GM19397 (cell line): Measurements from ENCODE around the gene ABCA2.
"Not testable (repeated sequence)": the region's sequence is repeated elsewhere in the genome, so short reads cannot be mapped to it uniquely, and the experiment has no call there.

Source experiments
- ATAC-seq: cut with Tn5 transposase; IDR thresholded peaks from one replicate; pipeline ENCODE4 v1.9.1; 2021; ENCODE audit warnings: mild to moderate bottlenecking, moderate library complexity; ENCODE audit not compliant: unreplicated experiment

ABCA2 gene

DNA sequence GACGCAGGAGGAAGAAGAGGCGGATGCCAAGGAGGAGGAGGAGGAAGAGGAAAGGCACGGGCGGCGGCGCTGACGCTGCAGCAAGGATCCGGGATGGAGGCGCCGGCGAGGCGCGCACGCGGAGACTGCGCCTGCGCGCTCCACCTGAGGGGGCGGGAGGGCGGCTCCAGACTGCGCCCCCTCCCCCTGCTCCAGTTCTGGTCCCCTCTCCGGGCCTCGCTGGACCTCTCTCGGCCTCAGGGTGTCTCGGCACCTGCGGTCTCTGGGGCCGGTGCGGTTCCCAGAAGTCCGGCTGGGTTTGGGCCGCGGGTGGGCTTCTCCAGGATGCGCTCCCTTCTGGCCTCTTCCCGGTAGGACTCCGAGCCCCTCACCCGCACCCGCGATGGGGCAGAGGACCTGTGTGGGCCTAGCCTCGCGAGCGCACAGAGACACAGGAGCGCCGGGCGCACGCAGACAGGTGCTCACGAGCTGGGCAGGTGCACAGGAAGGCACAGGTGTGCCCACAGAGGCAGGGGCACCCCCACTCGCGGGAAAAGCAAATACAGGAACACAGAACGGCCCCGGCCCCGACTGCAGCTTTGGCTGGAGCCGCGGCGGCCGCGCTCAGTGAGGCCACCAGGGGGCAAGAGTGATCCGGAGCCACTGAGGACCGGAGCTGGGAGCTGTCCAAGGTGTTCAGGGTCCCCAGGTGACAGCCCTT is 18.2 kb upstream of the ABCA2 start, which contains the start of gene NPDC1:
TSS of gene NPDC1 (minus strand) at position 90 of the 700 bp plus-strand sequence. CDS start 188 bp downstream, outside the sequence.
- ATAC-seq: no peak

DNA sequence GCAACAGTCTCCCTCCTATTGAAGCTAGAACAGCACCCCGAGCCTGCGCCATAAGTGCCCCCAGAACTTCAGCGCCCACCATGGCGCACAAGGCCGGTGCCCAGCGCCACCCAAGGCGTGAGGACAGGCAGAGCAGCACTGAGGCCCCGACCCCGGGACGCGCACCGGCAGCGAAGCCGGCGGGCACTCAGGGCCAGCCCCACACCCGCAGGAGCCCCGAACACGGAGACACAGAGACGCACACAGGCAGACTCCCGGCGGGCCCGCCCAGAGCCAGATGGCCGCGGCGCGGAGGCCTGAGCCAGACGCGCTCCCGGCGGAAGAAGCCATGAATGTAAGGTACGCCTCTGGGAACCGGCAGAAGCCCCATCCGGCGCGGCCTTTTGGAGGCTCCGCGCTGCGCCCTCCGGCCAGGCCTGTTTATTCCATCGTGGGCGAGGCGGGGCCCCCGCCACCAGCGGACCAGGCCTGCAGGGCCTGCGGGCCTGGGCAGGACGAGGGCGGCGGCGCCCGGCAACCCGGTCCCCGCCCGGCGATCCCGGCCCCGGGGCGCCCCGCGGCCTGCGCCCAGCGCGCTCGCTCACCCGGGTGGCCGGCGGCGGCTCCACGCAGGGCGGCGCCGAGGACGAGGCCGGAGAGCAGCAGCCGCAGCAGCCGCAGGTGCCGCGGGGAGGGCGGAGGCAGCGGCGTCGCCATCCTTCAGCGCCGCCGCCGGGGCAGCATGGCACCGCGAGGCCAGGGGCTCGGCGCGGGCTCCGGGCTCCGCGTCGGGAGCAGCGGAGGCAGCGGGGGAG is 17.5 kb upstream of the ABCA2 start:
- ATAC-seq: no peak

DNA sequence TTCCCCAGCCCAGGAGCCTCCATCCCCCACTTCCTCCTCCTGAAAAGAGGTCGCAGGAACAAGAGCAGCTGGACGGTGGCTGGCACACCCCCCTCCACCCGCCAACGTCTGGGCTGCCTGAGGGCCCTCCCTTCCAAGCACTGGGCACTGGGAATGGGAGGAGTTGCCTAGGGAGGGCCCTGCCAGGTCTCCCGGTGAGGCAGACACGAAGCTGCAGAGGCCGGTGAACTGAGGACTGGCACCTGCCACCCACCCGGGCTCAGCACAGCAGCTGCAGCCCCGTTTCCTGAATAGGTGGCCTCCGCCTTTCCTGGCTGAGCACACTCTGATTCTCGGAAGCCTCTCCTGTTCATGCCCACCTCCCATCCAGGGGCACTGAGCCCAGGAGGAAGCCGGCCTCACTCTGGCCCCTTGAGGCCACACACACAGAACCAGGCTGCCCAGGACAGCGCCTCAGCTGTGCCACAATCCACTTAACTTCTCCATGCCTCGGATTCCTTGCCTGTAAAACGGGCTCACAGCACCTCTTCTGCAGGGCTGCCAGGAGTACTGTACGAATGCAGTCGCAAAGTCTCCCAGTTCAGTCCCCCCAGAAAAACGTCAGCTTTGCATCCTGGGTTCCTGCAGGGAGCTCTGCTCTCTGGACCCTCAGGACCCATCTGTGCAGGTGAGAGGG is 16.6 kb upstream of the ABCA2 start:
- no peak for ATAC-seq

DNA sequence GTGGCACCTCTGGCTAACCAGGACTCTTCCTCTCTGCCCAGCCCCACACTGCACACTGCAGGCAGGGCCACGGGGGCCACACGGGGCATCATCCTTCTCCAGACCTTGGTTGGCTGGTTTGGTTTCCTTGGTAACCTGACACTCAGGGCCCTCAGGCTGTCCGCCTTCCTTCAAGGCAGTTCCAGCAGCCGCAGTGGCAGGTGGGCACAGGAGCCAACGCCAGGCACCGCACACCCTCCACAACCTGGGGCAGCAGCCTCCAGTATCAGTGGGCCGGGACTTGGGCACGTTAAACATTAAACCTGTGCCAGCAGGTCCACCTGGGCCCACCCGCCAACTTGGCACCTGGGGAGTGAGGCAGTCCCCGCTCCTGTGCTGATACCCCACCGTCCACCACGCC is 16.0 kb upstream of the ABCA2 start:
- no peak for ATAC-seq

DNA sequence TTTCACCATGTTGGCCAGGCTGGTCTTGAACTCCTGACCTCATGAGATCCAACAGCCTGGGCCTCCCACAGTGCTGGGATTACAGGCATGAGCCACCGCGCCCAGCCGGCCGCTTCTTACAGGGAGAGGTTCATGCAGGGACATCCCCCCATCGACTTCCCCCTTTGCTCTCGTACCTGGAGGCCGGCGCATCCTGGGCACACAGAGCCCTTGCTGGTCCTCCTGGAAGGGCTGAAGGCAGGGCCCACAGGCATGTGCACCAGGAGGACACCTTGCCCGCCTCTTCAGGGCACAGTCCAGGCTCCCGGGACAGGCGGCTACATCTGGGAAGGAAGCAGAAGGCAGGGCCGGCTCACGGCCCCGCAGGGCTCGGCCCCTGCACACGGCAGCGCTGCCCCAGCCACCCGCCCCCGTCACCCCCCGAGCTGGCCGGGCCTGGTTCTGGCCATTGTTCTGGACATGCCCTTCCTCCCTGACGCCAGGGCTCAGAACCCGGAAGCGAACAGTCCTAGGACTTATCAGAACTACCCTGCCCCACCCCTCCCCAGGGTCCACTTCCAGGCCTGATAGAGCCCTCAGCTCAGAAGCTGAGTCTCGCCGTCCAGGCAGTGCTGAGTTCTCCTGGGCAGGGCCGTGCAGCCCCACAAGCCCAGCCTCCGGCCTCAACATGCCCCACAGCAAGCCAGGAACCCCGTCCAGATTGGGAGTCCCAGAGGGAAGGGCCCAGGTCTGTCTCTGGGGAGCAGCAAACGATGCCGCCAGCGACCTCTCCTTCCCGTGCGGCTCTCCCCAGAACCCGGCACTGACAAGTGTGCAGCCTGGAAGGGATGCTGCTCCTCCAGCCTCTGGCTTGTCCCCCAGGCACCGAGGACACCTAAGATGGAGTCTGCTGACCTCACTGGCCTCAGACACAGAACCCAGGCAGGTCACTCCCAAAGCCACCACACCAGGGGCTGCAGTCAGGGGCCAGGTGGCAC is 15.0 kb upstream of the ABCA2 start:
- ATAC-seq: no peak

DNA sequence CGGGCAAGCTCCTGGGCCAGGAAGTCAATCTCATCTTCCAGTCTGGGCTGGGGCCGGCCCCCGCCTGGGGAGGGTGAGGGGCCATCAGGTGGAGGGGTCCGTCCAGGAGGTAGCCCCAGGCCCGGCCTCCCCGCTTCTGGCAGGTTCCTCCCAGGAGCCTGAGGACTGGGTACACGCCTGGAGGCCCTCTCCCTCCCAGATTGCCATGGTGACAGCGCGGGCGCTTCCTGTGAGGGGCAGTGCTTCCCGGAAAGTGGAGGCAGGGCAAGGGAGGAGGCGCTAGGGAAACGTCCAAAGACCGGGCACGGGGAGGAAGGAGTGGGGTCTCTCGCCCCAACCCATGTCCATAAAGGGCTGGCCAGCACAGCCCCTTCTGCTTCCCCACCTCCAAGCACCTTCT is 13.1 kb upstream of the ABCA2 start:
- ATAC-seq: no peak

DNA sequence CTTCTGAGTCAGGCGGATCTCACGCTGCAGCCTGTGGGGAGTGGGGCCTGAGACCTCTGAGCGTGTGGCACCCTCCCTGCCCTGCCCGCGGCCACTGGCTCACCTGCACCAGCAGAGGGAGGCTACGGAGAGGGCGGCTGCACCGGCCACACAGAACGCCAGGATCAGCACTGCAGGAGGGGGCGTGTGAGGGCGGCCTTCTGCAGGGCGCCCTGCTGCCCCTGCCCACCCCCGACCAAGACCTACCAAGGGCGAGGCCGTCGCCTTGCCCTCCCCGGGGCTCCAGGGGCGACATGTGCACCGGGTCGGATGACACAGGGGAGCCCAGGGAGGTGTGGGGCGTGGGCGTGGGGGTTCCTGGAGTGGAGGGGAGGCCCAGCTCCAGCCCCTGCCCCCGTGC is 12.5 kb upstream of the ABCA2 start:
- no peak for ATAC-seq

DNA sequence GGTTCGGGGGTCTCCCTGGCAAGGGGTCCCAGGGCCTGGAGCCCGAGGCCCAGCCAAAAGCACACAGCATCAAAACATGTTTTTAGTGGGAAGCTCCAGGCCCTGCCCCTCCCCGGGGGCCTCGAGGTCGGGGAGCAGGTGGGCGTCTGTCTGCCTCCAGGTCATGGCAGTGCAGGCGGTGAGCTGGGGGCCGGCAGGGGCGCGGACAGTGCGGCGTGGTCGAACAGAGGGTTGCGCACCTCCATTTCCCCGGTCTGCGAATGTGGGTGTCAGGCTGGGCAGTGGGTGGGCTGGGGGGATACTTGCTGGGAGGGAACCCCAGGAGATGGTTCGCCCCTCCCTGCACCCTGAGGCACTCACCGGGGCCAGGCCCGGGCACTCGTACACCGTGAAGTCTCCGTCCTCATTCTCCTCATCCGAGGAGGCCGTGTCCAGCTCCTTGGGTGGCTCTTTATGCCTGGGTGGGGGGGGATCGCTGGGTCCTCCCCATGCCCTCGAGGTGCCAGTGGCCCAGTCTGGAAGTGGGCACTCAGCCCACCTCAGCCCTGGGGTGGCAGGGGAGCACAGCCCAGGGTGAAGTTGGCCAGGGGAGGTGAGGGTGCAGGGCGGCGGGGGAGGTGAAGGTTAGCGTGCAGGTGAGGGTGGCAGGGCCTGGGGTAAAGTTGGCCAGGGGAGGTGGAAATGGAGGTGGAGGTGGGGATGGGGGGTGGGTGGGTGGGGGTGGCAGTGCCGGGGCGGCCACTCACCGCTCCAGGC is 11.8 kb upstream of the ABCA2 start:
- ATAC-seq: no peak

DNA sequence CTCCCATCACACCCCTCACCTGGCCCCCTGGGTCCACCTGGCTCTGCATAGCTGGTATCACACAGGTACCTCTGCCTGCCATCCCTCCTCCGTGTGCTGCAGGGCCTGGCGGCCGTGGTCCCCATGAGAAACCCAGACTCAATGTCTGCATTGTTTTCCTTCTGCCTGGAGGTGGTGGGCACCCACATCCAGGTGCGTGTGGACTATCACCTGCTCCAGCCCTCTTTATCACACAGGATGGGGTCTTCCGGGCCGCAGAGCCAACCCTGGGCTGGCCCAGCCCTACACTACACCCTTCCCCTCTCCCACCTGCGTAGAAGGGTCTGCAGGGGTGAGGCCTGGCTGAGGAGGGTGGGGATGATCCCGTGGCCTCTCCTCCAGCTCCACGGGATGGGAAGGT is 10.9 kb upstream of the ABCA2 start:
- ATAC-seq: no peak

DNA sequence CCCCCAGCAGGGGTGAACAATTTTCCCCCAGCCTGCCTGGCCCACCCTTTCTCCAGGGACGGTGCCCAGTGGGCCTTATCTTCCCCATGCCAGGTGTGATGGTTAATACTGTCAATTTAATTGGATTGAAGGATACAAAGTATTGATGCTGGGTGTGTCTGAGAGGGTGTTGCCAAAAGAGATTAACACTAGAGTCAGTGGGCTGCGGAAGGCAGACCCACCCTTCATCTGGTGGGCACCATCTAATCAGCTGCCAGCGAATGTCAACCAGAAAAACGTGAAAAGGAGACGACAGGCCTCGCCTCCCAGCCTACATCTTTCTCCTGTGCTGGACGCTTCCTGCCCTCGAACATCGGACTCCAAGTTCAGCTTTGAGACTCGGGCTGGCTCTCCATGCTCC is 9.4 kb upstream of the ABCA2 start:
- no peak for ATAC-seq

DNA sequence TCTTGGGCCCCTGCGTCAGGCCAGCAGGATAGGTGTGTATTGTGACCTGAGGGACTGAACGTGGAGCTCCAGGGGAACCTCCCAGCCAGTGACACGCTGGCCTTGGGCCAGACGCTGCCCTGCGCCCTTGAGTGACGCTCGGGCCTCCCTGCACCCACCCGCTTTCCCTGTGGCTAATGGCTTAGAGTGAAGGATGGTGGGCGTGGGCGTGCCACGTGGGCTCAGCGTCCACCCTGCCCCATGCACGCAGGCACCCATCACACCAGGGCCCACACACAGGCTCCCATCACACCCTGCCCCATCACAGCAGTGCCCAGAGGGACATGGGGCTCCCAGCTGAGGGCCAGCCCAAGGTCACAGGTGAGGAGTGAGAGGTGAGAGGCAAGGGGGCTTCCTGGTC is 9.0 kb upstream of the ABCA2 start:
- ATAC-seq: no peak

DNA sequence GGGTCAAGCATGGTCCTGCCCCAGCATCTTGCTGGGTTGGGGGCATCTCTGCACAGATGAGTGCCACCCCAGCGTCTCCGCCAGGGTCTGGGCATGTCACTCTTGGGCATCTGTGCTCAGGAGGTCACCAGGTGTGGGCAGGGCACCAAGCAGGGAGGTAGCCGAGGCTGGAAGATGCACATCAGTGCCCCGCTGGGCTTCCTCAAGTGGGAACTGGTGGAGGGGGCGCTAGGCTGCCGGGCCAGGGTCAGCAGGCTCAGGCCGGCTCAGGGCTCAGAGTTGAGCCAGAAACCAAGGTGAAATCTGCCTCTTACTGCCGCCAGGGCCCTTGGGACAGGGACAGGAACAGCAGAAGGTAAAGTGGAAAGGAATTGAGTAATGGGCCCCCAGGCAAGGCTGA is 7.9 kb upstream of the ABCA2 start:
- ATAC-seq: no peak

DNA sequence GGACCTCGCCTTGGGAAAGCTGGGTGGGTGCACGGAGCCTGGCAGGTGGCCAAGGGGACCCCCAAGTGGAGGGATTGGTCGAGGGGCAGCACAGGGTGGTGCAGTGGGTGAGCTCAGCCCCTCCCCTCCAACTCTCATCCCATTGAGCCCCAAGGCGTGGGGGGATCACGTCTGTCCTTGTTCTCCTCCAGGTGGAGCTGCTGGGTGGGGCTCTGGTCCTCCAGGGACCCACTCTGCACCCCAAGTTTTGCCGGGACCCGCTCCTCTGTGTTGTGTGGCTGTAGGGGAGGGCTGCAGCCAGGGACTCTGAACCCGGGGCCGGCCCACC is 7.4 kb upstream of the ABCA2 start:
- no peak for ATAC-seq

DNA sequence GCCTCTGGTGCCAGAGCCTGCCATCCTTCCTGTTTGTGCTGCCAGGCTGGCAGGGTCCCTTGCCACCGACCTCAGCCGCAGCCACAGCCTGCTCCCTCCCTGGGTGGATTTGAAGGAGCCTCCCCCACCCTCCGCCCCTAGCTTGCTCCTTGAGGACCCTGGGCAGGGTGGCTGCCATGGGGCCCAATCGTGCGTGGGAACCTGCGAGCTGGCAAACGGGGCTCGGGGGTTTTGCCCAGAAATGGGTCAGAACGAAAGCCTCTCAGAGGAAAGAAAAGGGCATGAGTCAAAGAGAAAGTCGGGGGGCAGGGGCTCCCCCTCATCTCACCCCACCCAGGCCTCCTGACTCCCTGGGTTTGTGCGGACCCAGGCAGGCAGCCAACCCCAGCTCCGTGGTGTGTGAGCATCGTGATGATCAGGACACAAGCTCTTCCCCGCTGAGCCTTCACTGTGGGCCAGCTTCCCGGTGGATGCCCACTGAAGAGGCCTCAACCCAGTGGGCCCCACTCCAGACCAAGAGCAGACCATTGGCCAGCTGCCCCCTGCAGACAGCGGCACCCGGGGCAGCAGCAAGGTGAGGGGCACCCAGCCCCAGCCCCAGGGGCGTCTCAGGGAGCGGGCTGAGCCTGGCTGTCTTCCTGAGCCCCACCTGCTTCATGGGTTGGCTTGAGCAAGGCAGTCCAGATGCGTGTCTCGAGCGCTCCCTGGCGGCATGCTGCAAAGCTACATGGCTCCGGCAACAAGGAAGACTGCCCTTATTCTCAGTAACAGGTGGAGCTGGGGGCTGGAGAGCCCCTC is 6.9 kb upstream of the ABCA2 start:
- ATAC-seq: peak; percentile 48

DNA sequence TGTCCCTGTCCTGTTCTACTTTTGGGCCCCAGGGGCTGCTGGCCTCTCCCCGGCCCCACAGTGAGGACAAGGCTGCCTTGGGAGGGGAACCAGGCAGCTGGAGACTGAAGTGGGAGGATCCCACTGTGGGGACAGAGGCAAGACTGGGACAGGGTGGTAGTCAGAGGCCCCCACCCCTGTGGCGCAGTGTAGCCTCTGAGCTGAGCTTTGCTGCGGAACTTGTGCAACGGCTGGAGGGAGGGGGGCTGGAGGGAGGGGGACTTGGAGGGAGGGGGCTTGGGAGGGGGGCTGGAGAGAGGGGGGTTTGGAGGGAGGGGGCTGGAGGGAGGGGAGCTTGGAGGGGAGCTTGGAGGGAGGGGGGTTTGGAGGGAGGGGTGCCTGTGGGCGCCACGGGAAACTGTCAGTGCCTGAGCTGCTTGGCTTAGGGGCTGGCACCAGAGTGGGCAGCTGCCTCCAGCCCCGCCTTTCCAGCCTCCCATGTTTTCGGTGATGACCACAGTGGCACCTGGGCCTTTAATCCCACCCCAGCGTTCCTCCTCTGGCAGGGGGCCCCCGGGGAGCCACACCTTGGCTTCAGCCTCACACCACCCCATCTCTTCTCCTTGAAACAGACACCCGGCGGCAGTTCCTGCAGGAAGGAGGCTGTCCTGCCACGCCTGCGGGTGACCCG is 6.1 kb upstream of the ABCA2 start:
- no peak for ATAC-seq

DNA sequence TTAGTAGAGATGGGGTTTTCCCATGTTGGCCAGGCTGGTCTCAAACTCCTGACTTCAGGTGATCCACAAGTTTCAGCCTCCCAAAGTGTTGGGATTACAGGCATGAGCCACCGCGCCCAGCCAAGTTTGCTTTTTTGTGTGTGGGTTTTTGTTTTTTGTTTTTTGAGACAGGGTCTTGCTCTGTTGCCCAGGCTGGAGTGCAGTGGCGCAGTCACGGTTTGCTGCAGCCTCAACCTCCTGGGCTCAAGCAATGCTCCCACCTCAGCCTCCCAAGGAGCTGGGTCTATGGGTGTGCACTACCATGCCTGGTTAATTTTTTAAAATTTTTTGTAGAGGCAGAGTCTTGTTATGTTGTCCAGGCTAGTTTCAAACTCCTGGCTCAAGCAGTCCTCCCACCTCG is 5.4 kb upstream of the ABCA2 start:
- ATAC-seq: not testable (repeated sequence)

DNA sequence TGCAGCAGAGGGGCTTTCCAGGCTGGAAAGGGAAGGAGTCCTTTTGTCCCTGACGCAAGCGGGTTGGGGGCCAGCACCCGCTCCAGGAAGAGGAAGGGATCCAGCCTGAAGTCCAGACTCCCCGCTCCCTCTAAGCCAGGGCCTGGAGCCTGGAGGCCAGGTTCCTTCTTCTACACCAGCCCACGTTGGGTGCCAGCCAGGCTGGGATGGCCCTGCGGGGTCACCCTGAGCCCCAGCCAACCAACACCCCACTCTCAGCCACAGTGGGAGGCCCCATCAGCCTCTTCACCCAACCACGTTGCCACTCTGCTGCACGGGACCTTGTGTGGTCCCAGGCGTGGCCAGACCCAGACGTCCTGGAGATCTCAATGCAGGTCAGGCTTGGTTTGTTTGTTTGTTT is 4.8 kb upstream of the ABCA2 start:
- ATAC-seq: no peak

DNA sequence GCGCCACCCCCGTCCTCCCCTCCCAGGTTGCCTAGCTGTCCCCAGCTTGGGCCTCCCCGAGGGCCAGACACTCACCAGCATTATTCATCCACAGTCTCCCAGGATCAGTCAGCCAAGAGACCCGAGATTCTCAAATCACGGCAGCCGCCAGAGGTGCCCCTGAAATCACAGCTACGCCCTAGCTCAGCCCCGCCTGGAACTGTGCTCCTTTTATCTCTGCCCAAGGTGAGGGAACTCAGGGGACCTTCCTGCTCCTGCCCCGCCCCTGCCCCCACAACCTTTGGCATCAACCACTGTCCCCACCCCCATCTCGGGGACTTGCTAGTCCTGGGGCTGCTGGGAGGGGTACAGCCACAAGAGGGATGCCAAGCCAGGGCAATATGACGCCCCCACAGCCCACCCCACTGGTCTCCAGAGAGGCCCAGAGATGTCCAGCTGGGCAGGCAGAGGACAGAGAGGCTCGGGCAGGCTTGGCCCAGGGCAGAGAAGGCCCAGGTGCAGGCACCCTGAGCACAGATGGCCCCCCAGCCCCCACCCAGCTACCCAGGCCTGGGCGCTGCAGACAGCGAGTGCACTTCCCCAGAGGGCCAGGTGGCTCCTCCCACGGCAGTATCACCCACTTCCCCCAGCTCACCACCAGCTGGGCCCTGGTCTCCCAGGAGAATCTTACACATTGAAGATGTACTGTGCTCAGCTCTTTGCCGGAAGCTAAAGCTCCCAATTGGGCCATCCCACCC is 4.0 kb upstream of the ABCA2 start, which contains the start of gene FUT7:
TSS of gene FUT7 (minus strand) at position 185 of the 737 bp plus-strand sequence. CDS start at position 88, 97 bp downstream.
- ATAC-seq: no peak
